Suppressor macrophage treated with lipopolysaccharide for 4 hours (primary cell): ENCODE data around the gene CBX1.

Experiments used
- DNase-seq: peaks from one replicate; pipeline ENCODE4 v3.0.0-alpha.2; 2020

Gene CBX1

DNA sequence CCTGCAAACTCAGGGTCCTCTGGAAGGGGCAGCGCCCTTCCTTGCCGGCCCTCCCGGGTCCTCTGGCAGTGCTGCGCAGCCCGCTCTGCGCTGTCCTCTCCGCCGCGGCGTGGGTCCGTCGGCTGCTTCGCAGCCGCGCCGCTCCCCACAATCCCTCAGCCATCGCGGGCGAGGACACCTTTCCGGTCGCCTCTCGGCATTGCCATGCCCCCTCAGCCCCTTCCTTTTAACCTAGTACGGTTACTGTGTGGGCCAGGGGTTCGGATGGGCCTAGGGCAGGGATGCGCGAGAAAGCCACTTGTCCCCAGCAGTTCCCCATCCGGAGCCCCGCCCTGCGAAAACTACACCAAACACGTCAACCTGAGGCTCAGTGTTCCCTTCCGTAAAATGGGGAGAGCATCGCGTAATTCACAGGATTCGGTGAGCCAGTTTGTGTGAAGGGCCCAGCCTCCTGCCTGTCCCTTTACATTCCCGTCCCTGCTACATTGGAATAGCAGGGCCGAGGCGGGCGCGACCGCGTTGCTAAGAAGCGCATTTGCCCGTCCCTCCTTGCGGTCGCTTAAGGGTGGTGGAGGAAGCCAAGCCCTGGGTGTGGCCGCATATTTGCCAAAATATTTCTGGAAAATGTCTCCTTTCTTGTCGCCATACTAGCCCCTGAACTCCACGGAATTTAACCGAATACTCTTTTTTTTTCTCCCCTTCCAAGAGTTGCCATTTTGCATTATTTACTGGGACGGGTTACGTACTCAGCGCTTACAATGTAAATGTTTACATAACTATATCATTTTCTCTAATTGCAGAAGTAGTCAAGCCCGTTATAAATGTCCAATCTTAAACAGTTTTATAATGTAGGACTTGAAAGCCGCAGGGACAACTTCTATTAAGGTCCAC is 76.9 kb downstream of the CBX1 start:
- peak; percentile 43 for DNase-seq

GRCh38 chr17:48023400-48024148 is 77.7 kb downstream of the CBX1 start:
- peak; percentile 80 for DNase-seq

- no peak for DNase-seq
Observed at GRCh38 chr17:48022901-48023300, 78.4 kb downstream of the CBX1 start.

DNA sequence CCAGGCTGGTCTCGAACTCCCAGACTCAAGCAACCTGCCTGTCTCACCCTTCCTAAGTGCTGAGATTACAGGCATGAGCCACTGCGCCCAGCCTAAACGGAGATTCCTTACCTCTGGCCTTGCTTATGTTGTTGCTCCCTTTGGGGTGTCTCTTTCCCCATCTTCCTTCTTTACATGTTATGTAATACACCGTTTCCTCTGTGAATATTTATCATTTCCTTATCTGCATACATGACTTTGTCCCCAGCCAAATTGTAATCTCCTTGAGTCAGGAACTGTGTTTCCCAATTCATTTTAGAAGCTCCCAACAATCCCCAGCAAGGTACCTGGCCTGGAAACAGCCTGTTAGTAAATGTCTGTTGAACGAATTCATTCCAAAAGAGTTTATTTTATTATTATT is 79.3 kb downstream of the CBX1 start:
- peak; percentile 25 for DNase-seq
